SK-N-SH treated with all-trans-retinoic acid at 6 μM for 48 hours (cell line): Measurements from ENCODE around the gene HRH3.

Source experiments
- ARNTL ChIP-seq: fragments of 450-650 bp; formaldehyde crosslinking; IDR thresholded peaks from 2 replicates; pipeline ENCODE4 v1.5.0; 2020; ENCODE audit warnings: low read depth, mild to moderate bottlenecking, moderate library complexity, borderline replicate concordance
- CREB5 ChIP-seq: fragments of 250-450 bp; sonication (Bioruptor Pico); IDR thresholded peaks from 2 replicates; pipeline ENCODE4 v1.5.1; 2020; ENCODE audit warnings: low read depth, mild to moderate bottlenecking, moderate library complexity
- CSDC2 ChIP-seq: fragments of 250-450 bp; sonication (Bioruptor Pico); IDR thresholded peaks from 2 replicates; pipeline ENCODE4 v1.5.0; 2020; ENCODE audit warnings: mild to moderate bottlenecking, moderate library complexity
- GLIS3 ChIP-seq: fragments of 250-450 bp; sonication (Bioruptor Pico); IDR thresholded peaks from 2 replicates; pipeline ENCODE4 v1.5.0; 2020; ENCODE audit warnings: mild to moderate bottlenecking, moderate library complexity
- PATZ1 ChIP-seq: fragments of 250-450 bp; sonication (Bioruptor Pico); IDR thresholded peaks from 2 replicates; pipeline ENCODE4 v1.8.0; 2020; ENCODE audit warnings: mild to moderate bottlenecking, moderate library complexity, borderline replicate concordance
- POU6F1 ChIP-seq: fragments of 250-450 bp; sonication (Bioruptor Pico); IDR thresholded peaks from 2 replicates; pipeline ENCODE4 v1.8.0; 2021; ENCODE audit warnings: low read depth, mild to moderate bottlenecking, moderate library complexity, borderline replicate concordance
- SNAI2 ChIP-seq: fragments of 250-450 bp; sonication (Bioruptor Pico); IDR thresholded peaks from 2 replicates; pipeline ENCODE4 v1.5.0; 2020; ENCODE audit warnings: mild to moderate bottlenecking, moderate library complexity
- TOX ChIP-seq: fragments of 250-450 bp; sonication (Bioruptor Pico); IDR thresholded peaks from 2 replicates; pipeline ENCODE4 v1.8.0; 2021; ENCODE audit warnings: mild to moderate bottlenecking, moderate library complexity, borderline replicate concordance
- ZFP3 ChIP-seq: fragments of 250-450 bp; sonication (Bioruptor Pico); IDR thresholded peaks from 2 replicates; pipeline ENCODE4 v1.5.0; 2020; ENCODE audit warnings: mild to moderate bottlenecking, moderate library complexity
- ZNF565 ChIP-seq: fragments of 450-650 bp; formaldehyde crosslinking; conservative IDR thresholded peaks from 2 replicates; pipeline ENCODE4 v1.5.0; 2020; ENCODE audit warnings: low read depth, mild to moderate bottlenecking, moderate library complexity

GRCh38 chr20:62206388-62206775 lies 13.7 kb downstream of the HRH3 start:
- TF ChIP-seq ZFP3 (CRISPR knock-in tag), result no peak
- TF ChIP-seq CREB5 (CRISPR knock-in tag), result no peak
- no peak for TF ChIP-seq PATZ1 (CRISPR knock-in tag)
- TF ChIP-seq TOX (CRISPR knock-in tag), result no peak
- TF ChIP-seq GLIS3 (CRISPR knock-in tag), result no peak
- TF ChIP-seq ARNTL, result no peak
- no peak for TF ChIP-seq ZNF565 (CRISPR knock-in tag)
- no peak for TF ChIP-seq CSDC2 (CRISPR knock-in tag)
- TF ChIP-seq POU6F1, result no peak
- TF ChIP-seq SNAI2 (CRISPR knock-in tag), result no peak
